Activated CD4-positive, CD25-positive, alpha-beta regulatory T cell treated with anti-CD3 and anti-CD28 coated beads, Interleukin-2, amount 50 U/mL, for 24 hours (primary cell): ENCODE results near the gene ADSL.
"Not testable (repeated sequence)": the region's sequence is repeated elsewhere in the genome, so short reads cannot be mapped to it uniquely, and the experiment has no call there.

ENCODE experiments used
- ATAC-seq, 2 donors: fragments of 150-1000 bp; cut with Tn5 transposase; one replicate each; pipeline ENCODE4 v1.10.0; 2021; ENCODE audit warnings: mild to moderate bottlenecking in 1 of 2, moderate library complexity in 1 of 2

ADSL gene

DNA sequence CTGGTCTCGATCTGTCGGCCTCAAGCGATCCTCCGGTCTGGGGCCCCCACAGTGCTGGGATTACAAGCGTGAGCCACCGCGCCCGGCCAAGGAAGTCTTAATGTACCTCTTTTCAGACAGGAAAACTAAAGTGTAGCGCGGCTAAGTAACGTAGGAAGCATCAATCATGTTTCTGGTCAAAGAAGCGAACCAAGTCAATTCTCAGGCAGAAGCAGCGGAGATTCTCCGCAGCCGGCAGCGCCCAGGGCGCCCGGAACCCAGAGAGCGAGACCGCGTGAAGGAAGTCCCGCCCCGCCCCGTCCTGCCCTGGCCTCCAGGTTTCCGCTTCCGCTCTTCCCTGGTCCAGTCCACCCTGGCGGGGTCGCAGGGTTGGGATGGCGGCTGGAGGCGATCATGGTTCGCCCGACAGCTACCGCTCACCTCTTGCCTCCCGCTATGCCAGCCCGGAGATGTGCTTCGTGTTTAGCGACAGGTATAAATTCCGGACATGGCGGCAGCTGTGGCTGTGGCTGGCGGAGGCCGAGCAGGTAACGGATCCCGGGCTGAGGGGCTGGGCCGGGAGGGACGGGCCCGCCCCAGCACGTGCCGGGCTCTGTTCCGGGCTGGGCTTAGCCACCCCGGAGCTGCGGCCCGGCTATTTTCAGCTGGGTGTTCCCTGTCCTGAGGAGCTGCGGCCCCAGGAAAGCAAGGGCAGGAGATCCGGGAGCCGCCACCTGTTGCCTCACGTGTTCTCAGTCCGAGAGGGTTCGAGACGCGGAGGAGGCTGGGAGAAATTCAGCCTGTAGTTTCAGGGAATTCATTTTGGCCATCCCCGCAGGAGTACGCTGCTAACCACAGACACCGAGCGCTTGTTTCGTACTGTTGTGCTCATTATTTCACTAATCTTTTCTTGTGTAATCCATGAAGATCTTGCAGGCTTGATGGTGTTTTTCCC is at the start of gene ADSL:
Gene ADSL (plus strand): TSS at position 316 of the 934 bp plus-strand sequence. CDS start 59 bp downstream, at position 375.
- peak; percentile 92 for ATAC-seq

DNA sequence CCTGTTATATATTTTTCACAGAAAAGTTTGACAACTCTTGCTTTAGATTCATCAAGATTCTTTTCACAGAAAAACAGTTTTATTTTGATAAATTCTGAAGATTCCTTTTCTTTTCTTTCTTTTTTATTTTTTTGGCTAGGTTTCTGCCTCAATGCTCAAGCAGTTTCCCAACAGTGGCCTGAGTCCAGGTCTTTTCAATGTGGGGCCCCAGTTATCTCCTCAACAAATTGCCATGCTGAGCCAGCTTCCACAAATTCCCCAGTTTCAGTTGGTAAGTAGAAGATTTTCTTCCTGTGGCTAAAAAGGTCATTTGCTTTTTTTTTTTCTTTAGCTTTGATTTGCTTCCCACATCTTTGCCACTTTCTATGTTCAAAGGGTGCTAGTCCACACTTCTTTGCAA is 46.0 kb upstream of the ADSL start:
- ATAC-seq: no peak

DNA sequence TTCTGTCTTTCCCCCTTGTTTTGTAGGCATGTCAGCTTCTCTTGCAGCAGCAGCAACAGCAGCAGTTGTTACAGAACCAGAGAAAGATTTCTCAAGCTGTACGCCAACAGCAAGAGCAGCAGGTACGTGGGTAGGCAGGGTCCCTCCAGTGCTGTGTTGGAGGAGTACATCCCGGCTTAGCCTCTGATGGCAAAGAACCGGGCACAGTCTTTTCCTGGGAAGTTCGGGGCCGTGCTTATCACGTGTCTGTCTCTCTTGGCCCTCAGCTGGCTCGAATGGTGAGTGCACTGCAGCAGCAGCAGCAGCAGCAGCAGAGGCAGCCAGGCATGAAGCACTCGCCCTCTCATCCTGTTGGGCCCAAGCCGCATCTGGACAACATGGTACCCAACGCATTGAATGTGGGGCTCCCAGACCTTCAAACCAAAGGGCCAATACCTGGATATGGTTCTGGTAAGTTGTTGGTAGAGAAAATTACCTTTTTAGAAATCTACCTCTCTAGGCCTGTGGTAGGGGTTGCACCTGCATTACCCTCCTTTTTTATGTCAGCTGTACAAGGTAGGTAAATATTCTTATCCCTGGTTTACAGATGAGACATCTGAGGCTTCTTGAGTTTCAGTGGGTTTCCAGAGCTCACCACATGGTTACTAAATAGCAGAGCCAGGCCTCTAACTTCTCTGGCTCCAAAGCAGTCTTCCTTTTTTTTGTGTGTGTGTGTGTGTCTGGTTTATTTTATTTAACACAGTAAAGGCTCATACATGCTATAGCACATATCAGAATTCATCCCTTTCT is 45.2 kb upstream of the ADSL start:
- ATAC-seq: no peak

DNA sequence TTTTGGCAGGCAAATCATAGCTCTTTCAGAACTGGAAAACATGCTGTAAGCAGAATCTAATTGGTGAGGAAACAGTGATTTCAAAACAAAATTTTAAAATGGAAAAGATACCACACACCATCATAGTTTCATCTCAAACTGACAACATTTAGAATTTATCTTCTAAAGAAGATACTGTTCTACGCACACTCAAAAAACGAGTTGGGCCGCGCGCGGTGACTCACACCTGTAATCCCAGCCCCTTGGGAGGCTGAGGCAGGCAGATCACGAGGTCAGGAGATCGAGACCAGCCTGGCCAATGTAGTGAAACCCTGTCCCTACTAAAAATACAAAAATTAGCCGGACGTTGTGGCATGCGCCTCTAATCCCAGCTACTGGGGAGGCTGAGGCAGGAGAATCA is 44.2 kb upstream of the ADSL start:
- ATAC-seq: no peak

DNA sequence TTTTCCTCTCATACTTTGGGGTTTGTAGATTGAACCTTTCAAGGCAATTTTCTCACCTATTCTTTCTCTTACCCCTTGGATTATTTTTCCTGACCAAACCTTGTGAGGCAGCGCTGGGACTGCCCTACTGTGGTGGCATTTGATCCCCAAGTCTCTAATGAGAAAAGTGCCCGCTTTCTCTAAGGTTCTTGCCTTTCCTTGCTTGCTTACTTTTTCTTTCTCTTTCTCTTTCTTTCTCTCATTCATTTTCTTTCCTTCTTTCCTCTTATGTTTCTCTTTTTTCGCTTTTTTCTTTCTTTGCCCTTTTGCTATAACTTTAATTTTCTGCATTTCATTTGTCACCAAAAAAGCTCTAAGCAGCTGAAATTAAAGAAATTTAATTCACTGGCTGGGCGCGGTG is 40.7 kb upstream of the ADSL start:
- ATAC-seq: no peak

- no peak for ATAC-seq
Observed at GRCh38 chr22:40308999-40309573, 37.2 kb upstream of the ADSL start.

GRCh38 chr22:40309631-40310030 is 36.7 kb upstream of the ADSL start:
- ATAC-seq: no peak

GRCh38 chr22:40310081-40310767 is 36.1 kb upstream of the ADSL start:
- no peak for ATAC-seq

- no peak for ATAC-seq
Observed at GRCh38 chr22:40310768-40311120, 35.6 kb upstream of the ADSL start.

DNA sequence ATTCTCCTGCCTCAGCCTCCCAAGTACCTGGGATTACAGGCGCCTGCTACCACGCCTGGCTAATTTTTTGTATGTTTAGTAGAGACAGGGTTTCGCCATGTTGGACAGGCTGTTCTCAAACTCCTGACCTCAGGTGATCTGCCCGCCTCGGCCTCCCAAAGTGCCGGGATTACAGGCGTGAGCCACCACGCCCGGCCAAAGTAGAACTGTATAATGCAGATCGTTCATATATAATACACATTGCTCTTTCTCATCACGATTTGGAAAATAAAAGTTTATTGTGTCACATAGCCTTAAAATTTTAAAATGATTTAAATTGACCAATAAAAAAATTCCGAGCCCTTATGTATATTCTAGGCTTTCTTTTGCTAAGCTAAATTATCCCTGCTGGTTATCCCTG is 34.7 kb upstream of the ADSL start:
- not testable (repeated sequence) for ATAC-seq

DNA sequence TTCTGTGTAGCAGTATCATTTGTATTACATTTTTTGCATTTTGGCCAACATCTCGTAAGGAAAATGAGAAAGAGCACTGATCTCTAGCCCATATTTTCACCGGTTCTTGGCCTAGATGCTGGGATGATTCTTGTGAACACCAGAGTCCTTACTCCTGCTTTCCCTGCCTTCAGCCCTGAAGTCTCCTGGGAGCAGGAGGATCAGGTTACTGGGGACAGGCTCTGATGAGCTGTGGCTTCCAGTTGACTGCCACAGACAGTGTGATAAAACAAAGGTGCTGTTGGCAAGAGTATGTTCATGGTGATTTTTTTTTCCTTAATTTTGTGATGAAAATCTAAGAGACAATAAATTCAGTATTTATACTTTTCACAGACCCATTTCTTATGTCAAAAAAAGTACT is 34.2 kb upstream of the ADSL start:
- ATAC-seq: no peak

- no peak for ATAC-seq
Observed at GRCh38 chr22:40313007-40313406, 33.3 kb upstream of the ADSL start.

GRCh38 chr22:40314041-40314440 is 32.3 kb upstream of the ADSL start:
- no peak for ATAC-seq

GRCh38 chr22:40320687-40321086 is 25.6 kb upstream of the ADSL start:
- ATAC-seq: no peak

- ATAC-seq: no peak
Observed at GRCh38 chr22:40322021-40322420, 24.3 kb upstream of the ADSL start.

DNA sequence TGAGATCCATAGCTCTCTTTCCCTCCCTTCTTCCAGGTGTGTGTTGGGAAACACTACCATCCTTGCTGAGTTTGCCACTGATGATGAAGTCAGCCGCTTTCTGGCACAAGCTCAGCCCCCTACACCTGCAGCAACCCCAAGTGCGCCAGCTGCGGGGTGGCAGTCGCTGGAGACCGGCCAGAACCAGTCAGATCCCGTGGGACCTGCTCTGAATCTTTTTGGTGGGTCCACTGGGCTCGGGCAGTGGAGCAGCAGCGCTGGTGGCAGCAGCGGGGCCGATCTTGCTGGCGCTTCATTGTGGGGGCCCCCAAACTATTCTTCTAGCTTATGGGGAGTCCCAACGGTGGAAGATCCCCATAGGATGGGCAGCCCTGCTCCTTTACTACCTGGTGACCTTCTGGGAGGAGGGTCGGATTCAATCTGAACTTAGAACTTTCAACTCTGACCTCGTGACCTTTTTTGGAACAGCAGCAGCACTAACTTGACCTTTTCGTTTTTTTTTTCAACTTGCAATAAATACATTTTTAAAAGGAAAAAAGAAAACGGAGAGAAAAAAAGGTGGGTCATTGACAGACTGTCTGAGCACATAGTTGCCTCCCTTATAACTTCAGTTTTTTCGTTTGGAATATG is 23.4 kb upstream of the ADSL start:
- ATAC-seq: no peak

DNA sequence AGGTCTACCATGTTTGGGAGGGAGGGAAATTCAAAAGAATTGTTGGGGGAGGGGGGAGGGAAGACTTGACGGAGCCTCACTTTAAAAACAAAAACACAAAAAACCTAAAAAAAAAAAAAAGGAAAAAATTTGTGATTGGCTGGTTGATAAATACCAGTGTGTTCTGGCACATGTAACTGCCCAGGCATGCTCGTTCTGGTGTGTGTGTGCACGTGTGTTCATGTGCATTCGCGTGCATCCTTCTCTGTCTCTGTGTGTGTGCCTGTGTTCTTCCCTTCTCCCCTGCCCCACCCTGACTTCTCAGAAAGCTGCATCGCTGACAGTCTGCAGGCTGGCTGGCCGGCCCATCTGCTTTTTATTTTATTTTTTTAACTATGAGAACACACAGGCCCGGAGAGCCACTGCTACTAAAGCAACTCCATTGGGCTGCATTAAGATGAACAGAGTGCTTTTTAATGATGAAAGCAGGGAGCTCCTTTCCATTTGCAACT is 22.6 kb upstream of the ADSL start:
- ATAC-seq: no peak

DNA sequence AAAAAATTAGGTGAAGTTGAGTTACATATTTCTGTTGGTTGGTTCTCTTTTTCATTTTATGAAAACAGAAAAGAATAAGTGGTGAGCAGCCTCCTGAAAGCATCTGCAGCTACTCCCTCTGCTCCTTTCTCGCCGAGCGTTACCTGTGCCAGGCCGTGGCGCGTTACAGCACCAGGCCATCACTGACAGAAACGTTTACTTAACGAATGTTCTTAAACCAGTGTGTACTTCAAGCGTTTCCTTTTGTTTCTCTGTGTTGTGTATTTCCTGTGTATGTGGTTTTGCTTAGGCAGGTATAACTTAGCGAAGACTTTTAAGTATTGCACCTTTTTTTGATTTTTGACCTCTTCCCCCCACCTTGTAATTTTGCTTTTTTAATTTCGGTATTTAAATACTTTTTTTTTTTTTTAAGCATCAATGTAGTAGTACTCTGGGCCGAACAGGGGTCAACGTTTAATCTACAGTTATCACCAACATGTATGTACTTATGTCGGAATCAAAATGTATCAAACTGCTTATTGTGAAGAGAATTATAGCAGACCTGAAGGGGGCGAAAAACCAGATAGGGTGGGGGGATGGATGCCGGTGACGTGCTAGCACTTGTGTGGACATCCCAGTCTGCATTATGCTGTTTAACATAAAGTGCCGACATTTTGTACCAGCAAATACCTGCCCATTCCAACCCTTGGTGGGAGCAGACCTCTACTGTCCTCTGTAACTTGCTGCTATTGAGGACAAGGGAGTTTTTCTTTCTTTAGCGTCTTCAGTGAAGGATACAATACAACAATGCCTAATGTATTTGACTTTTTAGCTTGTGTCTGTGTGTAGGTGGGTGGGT is 21.6 kb upstream of the ADSL start:
- peak; percentile 28 to 49 for ATAC-seq

GRCh38 chr22:40325315-40325714 is 21.0 kb upstream of the ADSL start:
- ATAC-seq: peak; percentile 91 to 95

DNA sequence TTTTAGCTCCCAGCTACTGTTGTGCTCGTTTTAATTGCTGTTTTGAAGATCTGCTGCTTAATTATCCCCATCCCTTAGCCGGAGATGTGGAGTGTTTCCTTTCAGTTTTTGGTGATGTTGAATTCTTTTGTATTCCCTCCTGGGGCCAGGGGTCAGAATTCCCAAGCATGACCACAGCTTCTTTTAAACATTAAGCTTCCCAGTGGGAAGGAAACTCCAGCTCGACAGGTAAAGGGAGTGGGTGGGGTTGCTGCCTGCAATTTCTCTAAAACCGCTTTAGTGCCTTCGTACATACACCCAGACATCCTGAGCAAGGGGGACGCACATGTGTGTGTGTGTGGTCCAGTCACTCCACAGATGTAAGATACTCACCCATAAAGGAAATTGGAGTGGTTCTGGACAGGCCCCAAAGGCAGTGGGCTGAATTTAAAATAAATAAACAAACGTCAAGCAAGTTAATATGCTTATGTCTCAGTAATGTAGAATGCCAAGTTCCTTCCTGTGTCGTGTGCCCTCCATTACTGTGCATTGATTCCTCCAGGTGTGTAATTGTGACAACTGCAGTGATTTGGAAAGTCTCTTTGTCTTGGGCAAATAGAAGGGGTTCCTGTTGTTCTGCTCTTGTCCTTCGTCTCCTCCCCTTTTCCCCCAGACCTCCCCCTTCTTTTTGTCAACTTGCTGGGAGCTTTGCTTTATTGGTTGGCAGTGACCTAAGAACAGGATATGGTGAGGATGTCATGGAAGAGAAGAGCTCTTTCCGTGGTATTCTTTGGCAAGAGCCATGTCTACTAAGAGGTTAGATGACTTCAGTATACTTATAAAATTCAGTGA is 19.2 kb upstream of the ADSL start:
- no peak for ATAC-seq
